K562 (cell line): ENCODE results near the gene LAMA3.

Source experiments
- CHD2 ChIP-seq: IDR thresholded peaks from 2 replicates; pipeline ENCODE4 v1.6.1; 2011; ENCODE audit warnings: low read depth, low read length
- EHMT2 ChIP-seq: fragments of 450-650 bp; IDR thresholded peaks from 2 replicates; pipeline ENCODE4 v1.6.1; 2018; ENCODE audit warnings: antibody characterized with exemption
- ELK1 ChIP-seq: sonication (generic); formaldehyde crosslinking; IDR thresholded peaks from 2 replicates; pipeline ENCODE4 v1.8.1; 2022; ENCODE audit warnings: missing genetic modification reagents
- EP300 ChIP-seq: IDR thresholded peaks from 2 replicates; pipeline ENCODE4 v1.6.1; 2012; ENCODE audit warnings: low read length, improper control_type of control experiment
- FOS ChIP-seq: IDR thresholded peaks from 3 replicates; pipeline ENCODE4 v1.6.1; 2011; ENCODE audit not compliant: insufficient read length; ENCODE audit errors: extremely low read depth
- NCOA1 ChIP-seq: fragments of 450-650 bp; IDR thresholded peaks from 2 replicates; pipeline ENCODE4 v1.6.1; 2016; ENCODE audit warnings: low read depth
- POLR2A ChIP-seq: fragments of 450-650 bp; conservative IDR thresholded peaks from 2 replicates; pipeline ENCODE4 v1.6.1; 2016
- REST ChIP-seq, 2 experiments: fragments of 450-650 bp; formaldehyde crosslinking in 1 of 2; IDR thresholded peaks; 2 replicates each; pipeline versions ENCODE4 v1.4.0 to v1.6.1; 2014 to 2020; ENCODE audit warnings: mild to moderate bottlenecking in 2 of 2, borderline replicate concordance in 1 of 2, low read depth in 1 of 2
- SMARCA5 ChIP-seq: fragments of 450-650 bp; IDR thresholded peaks from 2 replicates; pipeline ENCODE4 v1.6.1; 2016
- TCF7 ChIP-seq: sonication (generic); IDR thresholded peaks from 2 replicates; pipeline ENCODE4 v1.6.1; 2016; ENCODE audit warnings: antibody characterized with exemption, borderline replicate concordance
- TEAD2 ChIP-seq: fragments of 450-650 bp; IDR thresholded peaks from 2 replicates; pipeline ENCODE4 v1.6.1; 2016; ENCODE audit warnings: missing genetic modification characterization, control low read depth, missing compliant biosample characterization
- ZNF354B ChIP-seq: fragments of 250-450 bp; sonication (Bioruptor Pico); IDR thresholded peaks from 2 replicates; pipeline ENCODE4 v1.4.0; 2020
- TF ChIP-seq, protein P1 (sequence below), 3 experiments: IDR thresholded peaks in 2 of 3; conservative IDR thresholded peaks in 1 of 3; 2 replicates each; pipeline ENCODE4 v1.5.1; 2011 to 2012; ENCODE audit warnings: low read length in 3 of 3, mild to moderate bottlenecking in 3 of 3, control low read depth in 2 of 3, improper control_type of control experiment in 1 of 3, inconsistent platforms in 1 of 3, low read depth in 1 of 3, mixed read lengths in 1 of 3, moderate library complexity in 1 of 3; ENCODE audit not compliant: insufficient read depth in 2 of 3
- TF ChIP-seq, protein P2 (sequence below): fragments of 450-650 bp; IDR thresholded peaks from 2 replicates; pipeline ENCODE4 v1.6.1; 2018; ENCODE audit not compliant: partially characterized antibody

GRCh38 chr18:23889907-23890306 lies 200.7 kb downstream of the LAMA3 start:
- TF ChIP-seq NCOA1 (no peak), REST (IDR thresholded peaks at IDR 0.05; ENCODE audit: borderline replicate concordance) (no peak), REST (CRISPR knock-in tag; IDR thresholded peaks at IDR 0.05; ENCODE audit: low read depth) (no peak), CHD2 (no peak), ZNF354B (CRISPR knock-in tag) (no peak), ELK1 (no peak), EP300 (no peak), TCF7 (no peak), SMARCA5 (no peak), POLR2A (no peak), TEAD2 (tag) (no peak), EHMT2 (no peak), FOS (no peak)
- TF ChIP-seq, protein P1, sequence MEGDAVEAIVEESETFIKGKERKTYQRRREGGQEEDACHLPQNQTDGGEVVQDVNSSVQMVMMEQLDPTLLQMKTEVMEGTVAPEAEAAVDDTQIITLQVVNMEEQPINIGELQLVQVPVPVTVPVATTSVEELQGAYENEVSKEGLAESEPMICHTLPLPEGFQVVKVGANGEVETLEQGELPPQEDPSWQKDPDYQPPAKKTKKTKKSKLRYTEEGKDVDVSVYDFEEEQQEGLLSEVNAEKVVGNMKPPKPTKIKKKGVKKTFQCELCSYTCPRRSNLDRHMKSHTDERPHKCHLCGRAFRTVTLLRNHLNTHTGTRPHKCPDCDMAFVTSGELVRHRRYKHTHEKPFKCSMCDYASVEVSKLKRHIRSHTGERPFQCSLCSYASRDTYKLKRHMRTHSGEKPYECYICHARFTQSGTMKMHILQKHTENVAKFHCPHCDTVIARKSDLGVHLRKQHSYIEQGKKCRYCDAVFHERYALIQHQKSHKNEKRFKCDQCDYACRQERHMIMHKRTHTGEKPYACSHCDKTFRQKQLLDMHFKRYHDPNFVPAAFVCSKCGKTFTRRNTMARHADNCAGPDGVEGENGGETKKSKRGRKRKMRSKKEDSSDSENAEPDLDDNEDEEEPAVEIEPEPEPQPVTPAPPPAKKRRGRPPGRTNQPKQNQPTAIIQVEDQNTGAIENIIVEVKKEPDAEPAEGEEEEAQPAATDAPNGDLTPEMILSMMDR (IDR thresholded peaks at IDR 0.05 in 2 of 3, conservative IDR thresholded peaks at IDR 0.05 in 1 of 3; ENCODE audit: insufficient read depth in 2 of 3, low read depth in 1 of 3, low read length in 3 of 3) = no peak
- TF ChIP-seq, protein P2, sequence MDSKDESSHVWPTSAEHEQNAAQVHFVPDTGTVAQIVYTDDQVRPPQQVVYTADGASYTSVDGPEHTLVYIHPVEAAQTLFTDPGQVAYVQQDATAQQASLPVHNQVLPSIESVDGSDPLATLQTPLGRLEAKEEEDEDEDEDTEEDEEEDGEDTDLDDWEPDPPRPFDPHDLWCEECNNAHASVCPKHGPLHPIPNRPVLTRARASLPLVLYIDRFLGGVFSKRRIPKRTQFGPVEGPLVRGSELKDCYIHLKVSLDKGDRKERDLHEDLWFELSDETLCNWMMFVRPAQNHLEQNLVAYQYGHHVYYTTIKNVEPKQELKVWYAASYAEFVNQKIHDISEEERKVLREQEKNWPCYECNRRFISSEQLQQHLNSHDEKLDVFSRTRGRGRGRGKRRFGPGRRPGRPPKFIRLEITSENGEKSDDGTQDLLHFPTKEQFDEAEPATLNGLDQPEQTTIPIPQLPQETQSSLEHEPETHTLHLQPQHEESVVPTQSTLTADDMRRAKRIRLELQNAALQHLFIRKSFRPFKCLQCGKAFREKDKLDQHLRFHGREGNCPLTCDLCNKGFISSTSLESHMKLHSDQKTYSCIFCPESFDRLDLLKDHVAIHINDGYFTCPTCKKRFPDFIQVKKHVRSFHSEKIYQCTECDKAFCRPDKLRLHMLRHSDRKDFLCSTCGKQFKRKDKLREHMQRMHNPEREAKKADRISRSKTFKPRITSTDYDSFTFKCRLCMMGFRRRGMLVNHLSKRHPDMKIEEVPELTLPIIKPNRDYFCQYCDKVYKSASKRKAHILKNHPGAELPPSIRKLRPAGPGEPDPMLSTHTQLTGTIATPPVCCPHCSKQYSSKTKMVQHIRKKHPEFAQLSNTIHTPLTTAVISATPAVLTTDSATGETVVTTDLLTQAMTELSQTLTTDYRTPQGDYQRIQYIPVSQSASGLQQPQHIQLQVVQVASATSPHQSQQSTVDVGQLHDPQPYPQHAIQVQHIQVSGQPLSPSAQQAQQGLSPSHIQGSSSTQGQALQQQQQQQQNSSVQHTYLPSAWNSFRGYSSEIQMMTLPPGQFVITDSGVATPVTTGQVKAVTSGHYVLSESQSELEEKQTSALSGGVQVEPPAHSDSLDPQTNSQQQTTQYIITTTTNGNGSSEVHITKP = no peak
